ENCODE results near the gene ST13.

- TF ChIP-seq CTCF (IDR thresholded peaks at IDR 0.05) (no peak), POLR2A (IDR thresholded peaks at IDR 0.05) (no peak)
Measured at GRCh38 chr22:40805699-40806203, 50.7 kb downstream of the ST13 start.
